HEK293 (cell line): Measurements from ENCODE around the gene HOXA3.

Experiments
- CTCF ChIP-seq: fragments of 450-650 bp; formaldehyde crosslinking; IDR thresholded peaks from 2 replicates; pipeline ENCODE4 v1.5.1; 2016; ENCODE audit warnings: missing biosample characterization, missing genetic modification characterization
- EGR2 ChIP-seq: fragments of 450-650 bp; formaldehyde crosslinking; IDR thresholded peaks from 2 replicates; pipeline ENCODE4 v1.5.1; 2016; ENCODE audit warnings: low read depth, missing biosample characterization, missing genetic modification characterization
- GFI1B ChIP-seq: fragments of 450-650 bp; formaldehyde crosslinking; IDR thresholded peaks from 2 replicates; pipeline ENCODE4 v1.5.1; 2016; ENCODE audit warnings: missing biosample characterization, missing genetic modification characterization
- GLIS2 ChIP-seq: fragments of 450-650 bp; formaldehyde crosslinking; IDR thresholded peaks from 2 replicates; pipeline ENCODE4 v1.5.1; 2016; ENCODE audit warnings: missing biosample characterization, missing genetic modification characterization
- KLF17 ChIP-seq: fragments of 450-650 bp; formaldehyde crosslinking; IDR thresholded peaks from 2 replicates; pipeline ENCODE4 v1.5.1; 2016; ENCODE audit warnings: missing biosample characterization, missing genetic modification characterization
- KLF7 ChIP-seq: fragments of 450-650 bp; formaldehyde crosslinking; IDR thresholded peaks from 2 replicates; pipeline ENCODE4 v1.5.1; 2016; ENCODE audit warnings: missing biosample characterization, missing genetic modification characterization, borderline replicate concordance
- KLF8 ChIP-seq: fragments of 450-650 bp; formaldehyde crosslinking; IDR thresholded peaks from 2 replicates; pipeline ENCODE4 v1.5.1; 2016; ENCODE audit warnings: missing biosample characterization, missing genetic modification characterization
- PBX3 ChIP-seq: sonication (generic); formaldehyde crosslinking; IDR thresholded peaks from 2 replicates; pipeline ENCODE4 v1.8.1; 2022; ENCODE audit warnings: mild to moderate bottlenecking, moderate library complexity, missing genetic modification reagents
- PRDM6 ChIP-seq: fragments of 450-650 bp; formaldehyde crosslinking; IDR thresholded peaks from 2 replicates; pipeline ENCODE4 v1.5.1; 2017; ENCODE audit warnings: missing biosample characterization, missing genetic modification characterization
- YY2 ChIP-seq: fragments of 450-650 bp; formaldehyde crosslinking; IDR thresholded peaks from 2 replicates; pipeline ENCODE4 v1.5.1; 2016; ENCODE audit warnings: missing biosample characterization, missing genetic modification characterization
- ZBTB7A ChIP-seq: fragments of 450-650 bp; formaldehyde crosslinking; IDR thresholded peaks from 2 replicates; pipeline ENCODE4 v1.5.1; 2016; ENCODE audit warnings: low read depth, missing biosample characterization, missing genetic modification characterization
- ZFP3 ChIP-seq: fragments of 450-650 bp; formaldehyde crosslinking; IDR thresholded peaks from 2 replicates; pipeline ENCODE4 v1.5.1; 2016; ENCODE audit warnings: low read depth, missing biosample characterization, missing genetic modification characterization
- ZNF146 ChIP-seq: fragments of 450-650 bp; formaldehyde crosslinking; IDR thresholded peaks from 2 replicates; pipeline ENCODE4 v1.5.1; 2016; ENCODE audit warnings: missing biosample characterization, missing genetic modification characterization
- ZNF214 ChIP-seq: fragments of 450-650 bp; formaldehyde crosslinking; IDR thresholded peaks from 2 replicates; pipeline ENCODE4 v1.5.1; 2017; ENCODE audit warnings: missing biosample characterization, mild to moderate bottlenecking, missing genetic modification characterization, borderline replicate concordance
- ZNF221 ChIP-seq: fragments of 450-650 bp; formaldehyde crosslinking; IDR thresholded peaks from 2 replicates; pipeline ENCODE4 v1.5.1; 2017; ENCODE audit warnings: missing biosample characterization, missing genetic modification characterization, borderline replicate concordance
- ZNF274 ChIP-seq, 2 experiments: fragments of 200-500 bp in 1 of 2; fragments of 450-650 bp in 1 of 2; sonication (Bioruptor generic) in 1 of 2; formaldehyde crosslinking in 1 of 2; IDR thresholded peaks; 2 replicates each; pipeline versions ENCODE4 v1.5.1 to v1.6.1; 2014 to 2016; ENCODE audit warnings: borderline replicate concordance in 1 of 2, inconsistent platforms in 1 of 2, low read length in 1 of 2, missing biosample characterization in 1 of 2, missing genetic modification characterization in 1 of 2
- ZNF404 ChIP-seq: fragments of 450-650 bp; formaldehyde crosslinking; IDR thresholded peaks from 2 replicates; pipeline ENCODE4 v1.5.1; 2017; ENCODE audit warnings: missing biosample characterization, missing genetic modification characterization
- ZNF416 ChIP-seq: fragments of 450-650 bp; formaldehyde crosslinking; IDR thresholded peaks from 2 replicates; pipeline ENCODE4 v1.5.1; 2016; ENCODE audit warnings: missing biosample characterization, missing genetic modification characterization
- ZNF514 ChIP-seq: fragments of 450-650 bp; formaldehyde crosslinking; IDR thresholded peaks from 2 replicates; pipeline ENCODE4 v1.5.1; 2016; ENCODE audit warnings: missing biosample characterization, missing genetic modification characterization
- ZNF548 ChIP-seq: fragments of 450-650 bp; formaldehyde crosslinking; IDR thresholded peaks from 2 replicates; pipeline ENCODE4 v1.5.1; 2016; ENCODE audit warnings: missing biosample characterization, missing genetic modification characterization
- ZNF596 ChIP-seq: fragments of 450-650 bp; IDR thresholded peaks from 2 replicates; pipeline ENCODE4 v1.5.0; 2018; ENCODE audit warnings: missing biosample characterization, mild to moderate bottlenecking, missing genetic modification characterization, moderate library complexity
- ZNF670 ChIP-seq: fragments of 450-650 bp; formaldehyde crosslinking; IDR thresholded peaks from 2 replicates; pipeline ENCODE4 v1.5.1; 2016; ENCODE audit warnings: missing biosample characterization, missing genetic modification characterization, low read depth
- ZNF677 ChIP-seq: fragments of 450-650 bp; IDR thresholded peaks from 2 replicates; pipeline ENCODE4 v1.5.0; 2018; ENCODE audit warnings: missing biosample characterization, mild to moderate bottlenecking, missing genetic modification characterization, moderate library complexity
- ZNF785 ChIP-seq: fragments of 450-650 bp; formaldehyde crosslinking; IDR thresholded peaks from 2 replicates; pipeline ENCODE4 v1.5.1; 2016; ENCODE audit warnings: missing biosample characterization, missing genetic modification characterization
- TF ChIP-seq, protein P1 (sequence below): fragments of 450-650 bp; formaldehyde crosslinking; IDR thresholded peaks from 2 replicates; pipeline ENCODE4 v1.5.1; 2017; ENCODE audit warnings: missing biosample characterization, missing genetic modification characterization
- TF ChIP-seq, protein P2 (sequence below): fragments of 450-650 bp; formaldehyde crosslinking; IDR thresholded peaks from 2 replicates; pipeline ENCODE4 v1.5.1; 2016; ENCODE audit warnings: missing biosample characterization, missing genetic modification characterization, low read depth
- TF ChIP-seq, protein P3 (sequence below): fragments of 450-650 bp; formaldehyde crosslinking; IDR thresholded peaks from 2 replicates; pipeline ENCODE4 v1.5.1; 2016; ENCODE audit warnings: missing biosample characterization, missing genetic modification characterization

Gene HOXA3

DNA sequence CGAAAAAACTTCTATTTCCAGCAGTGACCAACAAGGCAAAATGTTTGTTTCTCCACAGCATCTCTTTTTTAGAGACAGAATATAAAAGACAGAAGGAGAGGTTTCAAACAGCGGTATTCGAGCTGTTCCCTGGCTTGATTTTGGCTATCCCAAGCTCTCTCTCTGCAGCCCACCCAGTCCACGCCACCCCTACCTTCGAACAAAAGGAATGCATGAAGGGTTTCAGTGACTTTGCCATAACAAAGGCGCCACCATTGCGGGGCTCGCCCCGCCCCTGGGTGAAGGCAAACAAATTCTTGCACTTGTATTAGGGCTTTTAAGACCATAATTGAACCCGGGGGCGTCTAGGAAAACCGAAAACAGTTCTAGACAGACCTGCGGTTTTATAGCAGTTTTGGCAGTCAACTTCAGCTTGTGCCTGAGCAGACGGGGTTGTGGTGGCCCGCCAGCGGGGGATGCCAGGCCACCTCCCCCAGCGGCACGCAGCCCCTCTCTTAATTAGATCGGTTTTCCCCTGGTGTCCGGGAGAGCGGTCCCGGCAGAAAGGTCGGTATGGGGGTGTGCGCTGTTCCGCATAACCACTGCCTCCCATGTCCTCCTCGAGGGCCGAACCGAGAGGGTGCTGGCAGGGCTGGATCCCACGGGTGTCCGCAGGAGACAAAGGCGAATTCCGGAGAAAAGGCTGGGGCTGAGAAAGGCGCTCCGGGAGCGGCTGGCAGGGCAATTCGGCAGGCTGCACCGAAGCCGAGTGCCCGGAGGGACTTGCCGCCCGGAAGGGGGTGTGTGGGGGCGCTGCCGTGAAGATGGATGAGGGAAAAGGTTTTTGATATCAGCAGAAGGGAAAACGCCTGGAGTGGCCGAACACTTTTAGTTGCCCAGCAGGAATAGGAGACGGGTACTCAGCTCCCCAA, 35.3 kb upstream of the HOXA3 start (continued):
- no peak for TF ChIP-seq ZNF677
- TF ChIP-seq, protein P1, sequence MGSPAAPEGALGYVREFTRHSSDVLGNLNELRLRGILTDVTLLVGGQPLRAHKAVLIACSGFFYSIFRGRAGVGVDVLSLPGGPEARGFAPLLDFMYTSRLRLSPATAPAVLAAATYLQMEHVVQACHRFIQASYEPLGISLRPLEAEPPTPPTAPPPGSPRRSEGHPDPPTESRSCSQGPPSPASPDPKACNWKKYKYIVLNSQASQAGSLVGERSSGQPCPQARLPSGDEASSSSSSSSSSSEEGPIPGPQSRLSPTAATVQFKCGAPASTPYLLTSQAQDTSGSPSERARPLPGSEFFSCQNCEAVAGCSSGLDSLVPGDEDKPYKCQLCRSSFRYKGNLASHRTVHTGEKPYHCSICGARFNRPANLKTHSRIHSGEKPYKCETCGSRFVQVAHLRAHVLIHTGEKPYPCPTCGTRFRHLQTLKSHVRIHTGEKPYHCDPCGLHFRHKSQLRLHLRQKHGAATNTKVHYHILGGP (tag by site-specific recombination), result no peak
- no peak for TF ChIP-seq ZNF514 (tag by site-specific recombination)
- TF ChIP-seq ZNF404 (tag by site-specific recombination), result no peak
- TF ChIP-seq ZNF146, result no peak
- peak; percentile 18; the same call in 1 of the 2 replicates for TF ChIP-seq EGR2 (tag by site-specific recombination)
- TF ChIP-seq, protein P2, sequence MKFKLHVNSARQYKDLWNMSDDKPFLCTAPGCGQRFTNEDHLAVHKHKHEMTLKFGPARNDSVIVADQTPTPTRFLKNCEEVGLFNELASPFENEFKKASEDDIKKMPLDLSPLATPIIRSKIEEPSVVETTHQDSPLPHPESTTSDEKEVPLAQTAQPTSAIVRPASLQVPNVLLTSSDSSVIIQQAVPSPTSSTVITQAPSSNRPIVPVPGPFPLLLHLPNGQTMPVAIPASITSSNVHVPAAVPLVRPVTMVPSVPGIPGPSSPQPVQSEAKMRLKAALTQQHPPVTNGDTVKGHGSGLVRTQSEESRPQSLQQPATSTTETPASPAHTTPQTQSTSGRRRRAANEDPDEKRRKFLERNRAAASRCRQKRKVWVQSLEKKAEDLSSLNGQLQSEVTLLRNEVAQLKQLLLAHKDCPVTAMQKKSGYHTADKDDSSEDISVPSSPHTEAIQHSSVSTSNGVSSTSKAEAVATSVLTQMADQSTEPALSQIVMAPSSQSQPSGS (tag by site-specific recombination), result no peak
- TF ChIP-seq ZNF785, result no peak
- TF ChIP-seq ZNF214 (tag by site-specific recombination), result no peak
- TF ChIP-seq ZFP3 (tag by site-specific recombination), result no peak
- TF ChIP-seq YY2 (tag by site-specific recombination), result no peak
- TF ChIP-seq KLF17 (tag by site-specific recombination), result no peak
- peak; percentile 76 for TF ChIP-seq PRDM6 (tag by site-specific recombination)
- TF ChIP-seq KLF8, result no peak
- no peak for TF ChIP-seq ZNF670 (tag by site-specific recombination)
- TF ChIP-seq CTCF (tag by site-specific recombination), result peak; percentile 56; the same call in 1 of the 2 replicates
- TF ChIP-seq ZNF274 (IDR thresholded peaks at IDR 0.05; ENCODE audit: low read length), result no peak
- no peak for TF ChIP-seq ZNF274 (tag by site-specific recombination; IDR thresholded peaks at IDR 0.05; ENCODE audit: borderline replicate concordance)
- TF ChIP-seq ZNF221 (tag by site-specific recombination), result no peak
- TF ChIP-seq PBX3 (CRISPR knock-in tag), result no peak
- TF ChIP-seq GFI1B (tag by site-specific recombination), result no peak
- no peak for TF ChIP-seq ZNF416
- TF ChIP-seq ZNF548 (tag by site-specific recombination), result no peak
- TF ChIP-seq KLF7 (tag by site-specific recombination), result peak; percentile 12; the same call in 1 of the 2 replicates
- TF ChIP-seq GLIS2 (tag by site-specific recombination), result peak; percentile 67
- no peak for TF ChIP-seq ZNF596 (tag by site-specific recombination)
- no peak for TF ChIP-seq ZBTB7A (tag by site-specific recombination)
- TF ChIP-seq, protein P3, sequence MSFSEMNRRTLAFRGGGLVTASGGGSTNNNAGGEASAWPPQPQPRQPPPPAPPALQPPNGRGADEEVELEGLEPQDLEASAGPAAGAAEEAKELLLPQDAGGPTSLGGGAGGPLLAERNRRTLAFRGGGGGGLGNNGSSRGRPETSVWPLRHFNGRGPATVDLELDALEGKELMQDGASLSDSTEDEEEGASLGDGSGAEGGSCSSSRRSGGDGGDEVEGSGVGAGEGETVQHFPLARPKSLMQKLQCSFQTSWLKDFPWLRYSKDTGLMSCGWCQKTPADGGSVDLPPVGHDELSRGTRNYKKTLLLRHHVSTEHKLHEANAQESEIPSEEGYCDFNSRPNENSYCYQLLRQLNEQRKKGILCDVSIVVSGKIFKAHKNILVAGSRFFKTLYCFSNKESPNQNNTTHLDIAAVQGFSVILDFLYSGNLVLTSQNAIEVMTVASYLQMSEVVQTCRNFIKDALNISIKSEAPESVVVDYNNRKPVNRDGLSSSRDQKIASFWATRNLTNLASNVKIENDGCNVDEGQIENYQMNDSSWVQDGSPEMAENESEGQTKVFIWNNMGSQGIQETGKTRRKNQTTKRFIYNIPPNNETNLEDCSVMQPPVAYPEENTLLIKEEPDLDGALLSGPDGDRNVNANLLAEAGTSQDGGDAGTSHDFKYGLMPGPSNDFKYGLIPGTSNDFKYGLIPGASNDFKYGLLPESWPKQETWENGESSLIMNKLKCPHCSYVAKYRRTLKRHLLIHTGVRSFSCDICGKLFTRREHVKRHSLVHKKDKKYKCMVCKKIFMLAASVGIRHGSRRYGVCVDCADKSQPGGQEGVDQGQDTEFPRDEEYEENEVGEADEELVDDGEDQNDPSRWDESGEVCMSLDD (tag by site-specific recombination), result no peak
